ENCODE data around the gene ANKUB1.

ANKUB1 gene

DNA sequence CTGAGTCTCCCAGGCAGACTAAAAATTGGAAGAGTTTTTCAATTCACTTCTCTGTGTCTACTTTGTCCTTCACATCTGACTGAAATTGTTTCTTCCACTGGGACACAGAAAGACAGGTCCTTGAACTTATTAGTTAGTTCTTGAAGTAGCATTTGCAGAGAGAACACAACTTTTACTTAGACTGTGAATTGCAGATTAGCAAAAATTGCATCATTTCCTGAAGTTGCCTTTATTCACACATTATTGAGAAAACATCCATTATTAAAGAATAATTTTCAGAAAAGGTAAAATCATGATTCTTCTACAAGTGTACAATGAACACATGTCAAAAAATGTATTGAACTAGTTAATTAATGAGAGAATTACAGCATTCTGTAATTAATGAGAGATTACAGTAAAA lies 38.6 kb downstream of the ANKUB1 start:
- DNase-seq (ENCODE audit: low spot score) = no peak

GRCh38 chr3:149752788-149753136 lies 39.6 kb downstream of the ANKUB1 start:
- DNase-seq (ENCODE audit: low spot score) = no peak

GRCh38 chr3:149752051-149752787 lies 40.1 kb downstream of the ANKUB1 start, which contains the start of gene COMMD2:
COMMD2 (minus strand) TSS chr3:149752489; CDS start chr3:149752444, 45 bp downstream.
- DNase-seq (ENCODE audit: low spot score) = peak; percentile 93

DNA sequence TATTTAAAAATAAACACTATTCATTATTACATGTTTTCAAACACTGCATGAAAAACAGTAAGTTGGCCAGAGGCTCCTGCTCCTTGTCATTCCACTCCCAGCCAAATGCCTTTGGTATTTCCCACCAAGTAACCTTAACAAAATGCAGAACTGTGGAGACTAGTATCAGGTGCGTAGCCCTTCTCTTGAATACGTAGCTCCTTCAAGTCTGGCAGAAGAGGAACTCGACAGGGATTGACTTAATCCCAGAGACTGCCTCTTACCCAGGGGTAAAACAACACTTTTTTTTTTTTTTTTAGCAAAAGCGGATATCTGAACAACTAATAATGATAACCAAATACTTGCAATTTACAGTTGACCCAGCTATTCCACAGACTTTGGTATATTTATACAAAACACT lies 40.8 kb downstream of the ANKUB1 start:
- DNase-seq (ENCODE audit: low spot score) = peak; percentile 35

- DNase-seq (ENCODE audit: low spot score) = no peak
Observed at GRCh38 chr3:149744606-149745005, 47.7 kb downstream of the ANKUB1 start.

GRCh38 chr3:149744151-149744550 lies 48.2 kb downstream of the ANKUB1 start:
- no peak for DNase-seq (ENCODE audit: low spot score)

- DNase-seq (ENCODE audit: low spot score) = no peak
Observed at GRCh38 chr3:149739396-149739795, 53.0 kb downstream of the ANKUB1 start.

GRCh38 chr3:149738876-149739275 lies 53.5 kb downstream of the ANKUB1 start:
- DNase-seq (ENCODE audit: low spot score) = no peak

- DNase-seq (ENCODE audit: low spot score) = no peak
Observed at GRCh38 chr3:149736953-149737205, 55.5 kb downstream of the ANKUB1 start.

DNA sequence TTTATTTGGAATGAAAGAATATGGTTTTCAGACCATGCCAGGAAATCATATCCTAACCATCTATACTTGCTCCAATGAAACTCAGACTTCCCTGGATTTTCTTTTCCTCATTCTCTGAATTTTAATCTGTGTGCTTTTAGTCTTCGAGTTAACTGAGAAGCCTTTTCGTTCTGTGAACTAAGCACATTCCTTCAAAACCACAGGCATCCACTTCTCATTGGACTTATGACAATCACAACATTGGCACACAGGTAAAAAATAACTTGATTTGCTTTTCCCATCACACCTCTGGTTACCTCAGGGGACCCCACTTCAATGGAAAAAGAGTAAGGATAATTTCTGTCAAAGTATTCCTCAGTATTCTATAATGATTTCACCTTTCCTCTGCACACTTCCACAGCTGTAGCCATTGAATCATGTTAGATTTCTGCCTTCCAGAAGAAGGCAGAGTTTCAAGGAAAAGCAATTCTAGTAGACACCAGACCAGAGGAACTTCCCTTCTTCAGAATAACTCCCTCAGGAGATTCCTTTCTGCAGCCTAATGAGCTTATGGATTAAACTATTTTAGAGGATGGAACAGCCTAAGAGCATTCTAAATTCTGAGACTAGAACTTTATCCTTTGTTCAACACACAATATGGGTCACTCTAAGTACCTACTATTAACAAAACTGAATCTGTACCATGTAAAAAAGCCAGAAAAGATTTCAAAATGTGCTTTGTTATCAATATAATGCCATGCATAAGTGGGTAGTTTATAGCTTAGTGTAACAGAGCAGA lies 56.0 kb downstream of the ANKUB1 start:
- no peak for DNase-seq (ENCODE audit: low spot score)

DNA sequence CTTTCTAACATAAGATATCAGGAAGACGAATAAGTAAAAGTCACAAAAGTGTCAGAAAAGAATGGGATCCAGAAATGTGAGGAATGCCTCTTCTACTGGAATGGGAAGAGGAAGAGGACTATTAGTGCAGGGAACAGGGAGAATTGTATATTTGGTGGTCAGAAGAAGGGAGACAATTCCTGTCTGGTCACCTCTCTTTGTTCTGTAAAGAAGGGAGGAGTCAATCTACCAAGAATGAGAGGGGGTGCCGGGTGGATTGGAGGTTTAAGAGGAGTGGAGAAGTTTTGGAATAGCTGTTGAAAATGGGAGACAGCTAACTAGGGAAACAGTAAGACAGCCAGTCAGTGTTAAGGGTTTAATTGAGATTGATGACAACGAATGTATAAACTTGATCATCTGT lies 60.1 kb downstream of the ANKUB1 start:
- DNase-seq (ENCODE audit: low spot score) = no peak

- no peak for DNase-seq (ENCODE audit: low spot score)
Observed at GRCh38 chr3:149727656-149728055, 64.7 kb downstream of the ANKUB1 start.

DNA sequence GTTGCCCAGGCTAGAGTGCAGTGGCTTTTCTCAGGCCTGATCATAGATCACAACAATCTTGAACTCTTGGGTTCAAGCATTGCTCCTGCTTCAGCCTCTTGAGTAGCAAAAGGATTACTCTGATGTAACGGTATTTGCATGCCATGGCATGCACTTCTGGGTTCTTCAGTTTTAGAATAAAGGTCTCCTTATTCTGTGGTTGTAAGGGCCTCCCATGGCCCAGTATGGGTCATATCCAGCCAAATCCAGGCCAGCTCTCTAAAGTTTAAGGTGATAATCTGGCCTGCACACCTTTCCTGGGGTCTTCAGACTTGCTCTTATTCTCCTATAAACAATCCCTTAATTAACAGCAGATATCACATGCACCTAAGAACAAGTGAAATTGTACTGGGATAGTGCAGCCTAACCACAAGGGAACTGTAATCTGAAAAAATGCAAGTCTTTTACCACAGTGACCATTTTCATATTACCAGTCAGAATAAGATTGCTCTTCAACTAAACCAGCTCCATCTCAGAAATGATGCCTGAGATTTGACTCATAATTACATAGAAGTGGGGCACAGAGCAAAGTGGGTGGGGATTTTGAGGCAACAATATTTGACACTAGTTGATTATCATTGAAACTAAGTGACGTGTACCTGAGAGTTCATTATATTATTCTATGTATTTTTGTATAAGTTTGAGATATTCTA lies 65.5 kb downstream of the ANKUB1 start:
- DNase-seq (ENCODE audit: low spot score) = no peak

DNA sequence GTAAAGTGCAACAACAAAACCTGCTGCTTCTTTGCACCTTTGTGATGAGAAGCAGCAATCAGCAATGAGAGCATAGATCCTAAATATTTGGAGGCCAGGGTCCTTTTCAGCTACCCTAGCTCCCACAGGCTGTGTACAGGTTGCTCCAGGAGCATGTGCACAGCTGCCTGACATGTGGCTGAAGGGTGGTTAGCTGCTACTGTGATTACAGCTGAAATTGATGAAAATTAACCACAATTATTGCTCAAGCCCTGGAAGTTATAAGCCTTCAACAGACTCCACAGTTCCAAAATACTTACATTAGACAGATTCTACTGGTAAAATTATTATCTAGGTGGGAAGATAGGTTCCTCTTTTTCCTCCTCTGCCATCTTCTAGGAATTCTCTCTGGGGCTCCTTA lies 68.6 kb downstream of the ANKUB1 start:
- DNase-seq (ENCODE audit: low spot score) = no peak

DNA sequence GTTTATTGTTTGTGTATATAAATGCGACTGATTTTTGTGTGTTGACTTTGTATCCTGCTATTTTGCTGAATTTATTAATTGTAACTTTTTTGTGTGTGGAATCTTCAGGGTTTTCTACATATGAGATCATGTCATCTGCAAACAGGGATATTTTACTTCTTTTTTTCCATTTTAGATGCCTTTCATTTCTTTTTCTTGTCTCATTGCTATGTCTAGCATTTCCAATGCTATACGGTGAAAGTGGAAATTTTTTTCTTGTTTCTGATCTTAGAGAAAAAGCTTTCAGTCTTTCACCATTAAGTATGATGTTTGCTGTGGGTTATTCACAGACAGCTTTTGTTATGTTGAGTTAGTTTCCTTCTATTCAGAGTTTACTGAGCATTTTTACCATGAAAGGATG lies 71.4 kb downstream of the ANKUB1 start:
- no peak for DNase-seq (ENCODE audit: low spot score)

GRCh38 chr3:149717391-149718056 lies 74.8 kb downstream of the ANKUB1 start:
- DNase-seq (ENCODE audit: low spot score) = peak; percentile 88

GRCh38 chr3:149716984-149717383 lies 75.4 kb downstream of the ANKUB1 start:
- no peak for DNase-seq (ENCODE audit: low spot score)

DNA sequence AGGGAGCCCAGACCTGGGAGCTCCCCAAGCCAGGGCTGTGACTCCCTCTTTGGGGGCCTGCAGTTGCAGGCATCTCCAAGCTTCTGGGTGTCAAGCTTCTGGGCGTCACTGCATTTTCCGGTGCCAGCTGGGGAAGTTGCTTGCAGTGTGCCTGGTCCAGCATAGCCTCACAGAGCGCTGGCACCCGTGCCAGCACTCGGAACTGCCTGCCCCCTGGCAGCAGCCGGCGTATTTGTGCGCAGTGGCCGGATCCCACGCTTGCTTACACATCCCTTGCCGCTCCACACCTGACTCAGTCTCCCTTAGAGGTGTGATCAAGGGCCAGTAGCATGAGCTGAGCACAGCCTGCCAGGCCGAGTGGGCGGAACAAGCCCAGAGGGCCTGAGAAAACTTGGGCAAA lies 77.1 kb downstream of the ANKUB1 start:
- DNase-seq (ENCODE audit: low spot score) = no peak

DNA sequence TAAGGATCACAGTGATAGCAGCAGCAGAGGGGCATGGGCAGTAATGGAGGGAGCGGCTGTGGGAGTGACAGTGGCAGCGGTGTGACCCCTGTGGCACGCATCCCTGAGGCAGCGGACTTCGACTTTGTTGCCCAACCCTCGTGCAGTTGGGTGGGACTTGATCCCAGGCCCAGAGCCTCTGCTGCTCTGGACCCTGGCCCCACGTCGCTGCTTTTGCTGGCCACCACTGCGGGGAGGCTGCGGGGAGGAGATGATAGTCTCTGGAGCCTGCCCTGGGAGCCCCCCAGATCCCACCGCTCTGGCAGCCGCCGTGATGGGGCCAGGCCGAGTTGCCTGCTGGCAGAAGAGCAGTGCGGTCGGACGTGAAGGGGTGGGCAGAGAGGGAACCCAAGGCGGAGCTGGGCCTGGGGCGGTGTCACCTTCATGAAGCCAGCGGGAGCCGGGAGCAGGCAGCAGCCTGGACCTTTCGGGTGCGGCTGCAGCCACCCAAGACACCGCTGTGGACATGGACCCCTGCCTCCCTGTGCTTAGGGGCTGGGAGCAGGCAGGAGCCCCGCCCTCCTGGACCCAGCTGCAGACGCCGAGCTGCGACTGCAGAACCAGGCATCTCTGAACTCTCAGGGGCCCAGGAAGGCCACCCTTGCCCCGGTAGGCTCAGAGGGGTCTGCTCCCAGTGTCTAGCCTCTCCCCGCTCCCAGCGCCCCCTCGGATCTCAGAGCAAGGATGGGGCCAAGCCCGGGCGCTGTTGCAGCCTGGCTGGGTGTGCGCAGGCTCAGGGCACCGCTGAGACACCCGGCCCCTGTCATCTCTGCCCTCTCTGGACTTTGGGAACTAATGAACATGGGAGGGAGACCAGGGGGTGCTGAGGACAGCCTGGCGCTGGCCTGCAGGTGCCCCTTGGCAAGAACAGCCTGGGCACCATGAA lies 78.4 kb downstream of the ANKUB1 start:
- DNase-seq (ENCODE audit: low spot score) = no peak

All from RKO (cell line).